Astrocyte (in vitro differentiated cells and primary cell): ENCODE data around the gene KRTAP10-2. TPM values are rescaled to one million over a fixed set of nuclear protein-coding genes. Genes with fewer than 3 reads are reported as not detected.
"Not testable (repeated sequence)": the region's sequence is repeated elsewhere in the genome, so short reads cannot be mapped to it uniquely, and the experiment has no call there.

ENCODE experiments used
- DNase-seq: peaks from one replicate; pipeline ENCODE4 v3.0.0-alpha.2; 2010; ENCODE audit warnings: low read depth
- FAIRE-seq: peaks from 2 replicates; lab custom pipeline; 2011; peaks lifted over from hg19 to GRCh38; lab: Jason Lieb, UNC
- H2AFZ ChIP-seq: 2 replicates; pipeline ENCODE4 v1.6.0; 2012; ENCODE audit warnings: low read depth, low read length, inconsistent platforms
- H3K27ac ChIP-seq: 2 replicates; pipeline ENCODE4 v1.5.1; 2011; ENCODE audit warnings: low read depth, low read length, inconsistent platforms
- H3K27me3 ChIP-seq: 2 replicates; pipeline ENCODE4 v1.6.0; 2011; ENCODE audit warnings: low read length, inconsistent platforms; ENCODE audit not compliant: insufficient read depth
- H3K36me3 ChIP-seq: 2 replicates; pipeline ENCODE4 v1.5.1; 2011; ENCODE audit warnings: low read length, inconsistent platforms; ENCODE audit not compliant: insufficient read depth
- H3K4me1 ChIP-seq: 2 replicates; pipeline ENCODE4 v1.5.1; 2011; ENCODE audit warnings: low read length, inconsistent platforms; ENCODE audit not compliant: insufficient read depth
- H3K4me2 ChIP-seq: 2 replicates; pipeline ENCODE4 v1.6.0; 2012; ENCODE audit warnings: low read length, inconsistent platforms
- H3K4me3 ChIP-seq: 2 replicates; pipeline ENCODE4 v1.5.1; 2011; ENCODE audit warnings: low read depth, mild to moderate bottlenecking, low read length, inconsistent platforms; ENCODE audit not compliant: insufficient read depth
- H3K79me2 ChIP-seq: 2 replicates; pipeline ENCODE4 v1.6.0; 2012; ENCODE audit warnings: mild to moderate bottlenecking, low read length, inconsistent platforms; ENCODE audit not compliant: insufficient read depth
- H3K9ac ChIP-seq: 2 replicates; pipeline ENCODE4 v1.6.0; 2012; ENCODE audit warnings: mild to moderate bottlenecking, low read length, inconsistent platforms
- H3K9me3 ChIP-seq: 2 replicates; pipeline ENCODE4 v1.5.1; 2012; ENCODE audit warnings: low read depth, mild to moderate bottlenecking, low read length, inconsistent platforms; ENCODE audit not compliant: insufficient read depth
- H4K20me1 ChIP-seq: 2 replicates; pipeline ENCODE4 v1.6.0; 2012; ENCODE audit warnings: low read length, inconsistent platforms; ENCODE audit not compliant: insufficient read depth
- H3K27ac Mint-ChIP-seq: one replicate; pipeline ENCODE4 v1.8.0; 2021; ENCODE audit warnings: mild to moderate bottlenecking, mixed read lengths; ENCODE audit not compliant: unreplicated experiment
- H3K27me3 Mint-ChIP-seq: one replicate; pipeline ENCODE4 v1.8.0; 2021; ENCODE audit warnings: low read depth, mixed read lengths; ENCODE audit not compliant: unreplicated experiment
- H3K36me3 Mint-ChIP-seq: one replicate; pipeline ENCODE4 v1.8.0; 2021; ENCODE audit warnings: low read depth, mixed read lengths; ENCODE audit not compliant: unreplicated experiment
- H3K4me1 Mint-ChIP-seq: one replicate; pipeline ENCODE4 v1.8.0; 2021; ENCODE audit warnings: low read depth, mixed read lengths; ENCODE audit not compliant: unreplicated experiment
- H3K4me3 Mint-ChIP-seq: one replicate; pipeline ENCODE4 v1.8.0; 2021; ENCODE audit warnings: mild to moderate bottlenecking, moderate library complexity, mixed read lengths; ENCODE audit not compliant: unreplicated experiment
- H3K9me3 Mint-ChIP-seq: one replicate; pipeline ENCODE4 v1.8.0; 2021; ENCODE audit warnings: mild to moderate bottlenecking, mixed read lengths; ENCODE audit not compliant: unreplicated experiment
- CTCF ChIP-seq: IDR thresholded peaks from 2 replicates; pipeline ENCODE4 v1.5.1; 2011; ENCODE audit warnings: low read depth, mild to moderate bottlenecking, inconsistent platforms, low read length, moderate library complexity; ENCODE audit not compliant: insufficient read depth
- EZH2 ChIP-seq: IDR thresholded peaks from 2 replicates; pipeline ENCODE4 v1.6.1; 2012; ENCODE audit warnings: mild to moderate bottlenecking, low read length, inconsistent platforms; ENCODE audit not compliant: insufficient read depth
- total RNA-seq: library from RNA; stranded (reverse); gene quantifications from 2 replicates; pipeline ENCODE4 v1.2.1, GENCODE V29; 2021

Gene KRTAP10-2
- total RNA-seq, 1 donor from 2014 or later: not detected

- Mint-ChIP-seq H3K36me3 (no peaks in the 10 kb centered on the region), H3K4me3 (no peak overlapping the region), H3K9me3 (peaks cover 10% of the 10 kb centered on the region), H3K4me1 (no peaks in the 10 kb centered on the region), H3K27ac (no peak overlapping the region), H3K27me3 (peaks cover 14% of the 10 kb centered on the region)
- no peak for FAIRE-seq
- TF ChIP-seq CTCF: no peak
- no peak for TF ChIP-seq EZH2
- no peaks in the 10 kb centered on the region for H3K36me3 ChIP-seq
- no peak overlapping the region for H3K4me2 ChIP-seq
- no peaks in the 10 kb centered on the region for H3K79me2 ChIP-seq
- H4K20me1 ChIP-seq: no peaks in the 10 kb centered on the region
- H3K4me1 ChIP-seq: no peaks in the 10 kb centered on the region
- H3K27me3 ChIP-seq: no peaks in the 10 kb centered on the region
- H2AFZ ChIP-seq: no peak overlapping the region
- H3K4me3 ChIP-seq: no peak overlapping the region
- H3K9ac ChIP-seq: no peak overlapping the region
- no peak for DNase-seq
- H3K27ac ChIP-seq: no peak overlapping the region
- no peaks in the 10 kb centered on the region for H3K9me3 ChIP-seq
Observed at GRCh38 chr21:44564886-44565598, 13.7 kb upstream of the KRTAP10-2 start.

DNA sequence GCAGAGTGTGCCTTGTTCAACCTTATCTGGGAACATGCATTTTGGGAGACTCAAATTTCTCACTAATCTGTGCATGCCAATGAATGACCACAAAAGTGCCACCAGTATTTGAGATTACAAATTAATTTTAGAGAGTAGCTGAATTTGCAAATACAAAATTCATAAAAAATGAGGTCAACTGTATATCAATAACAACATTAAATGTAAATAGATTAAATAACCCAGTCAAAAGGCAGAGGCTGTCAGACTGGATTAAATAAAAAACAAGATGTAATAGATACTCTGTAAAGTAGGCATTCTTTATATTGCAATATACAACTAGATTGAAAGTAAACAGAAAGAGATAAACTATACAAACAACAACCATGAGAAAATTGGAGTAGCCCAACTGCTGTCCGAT is 12.8 kb upstream of the KRTAP10-2 start:
- no peaks in the 10 kb centered on the region for H3K9me3 ChIP-seq
- H3K79me2 ChIP-seq: no peaks in the 10 kb centered on the region
- FAIRE-seq: no peak
- Mint-ChIP-seq H3K36me3 (no peaks in the 10 kb centered on the region), H3K27ac (no peak overlapping the region), H3K27me3 (peaks cover 14% of the 10 kb centered on the region), H3K4me1 (no peaks in the 10 kb centered on the region), H3K9me3 (peaks cover 8% of the 10 kb centered on the region), H3K4me3 (no peak overlapping the region)
- no peak overlapping the region for H3K4me3 ChIP-seq
- H3K4me1 ChIP-seq: no peaks in the 10 kb centered on the region
- no peak overlapping the region for H3K9ac ChIP-seq
- no peak for DNase-seq
- H3K27ac ChIP-seq: no peak overlapping the region
- no peaks in the 10 kb centered on the region for H3K27me3 ChIP-seq
- no peak overlapping the region for H3K4me2 ChIP-seq
- no peaks in the 10 kb centered on the region for H4K20me1 ChIP-seq
- no peak overlapping the region for H2AFZ ChIP-seq
- H3K36me3 ChIP-seq: no peaks in the 10 kb centered on the region
- TF ChIP-seq EZH2 (no peak), CTCF (no peak)

DNA sequence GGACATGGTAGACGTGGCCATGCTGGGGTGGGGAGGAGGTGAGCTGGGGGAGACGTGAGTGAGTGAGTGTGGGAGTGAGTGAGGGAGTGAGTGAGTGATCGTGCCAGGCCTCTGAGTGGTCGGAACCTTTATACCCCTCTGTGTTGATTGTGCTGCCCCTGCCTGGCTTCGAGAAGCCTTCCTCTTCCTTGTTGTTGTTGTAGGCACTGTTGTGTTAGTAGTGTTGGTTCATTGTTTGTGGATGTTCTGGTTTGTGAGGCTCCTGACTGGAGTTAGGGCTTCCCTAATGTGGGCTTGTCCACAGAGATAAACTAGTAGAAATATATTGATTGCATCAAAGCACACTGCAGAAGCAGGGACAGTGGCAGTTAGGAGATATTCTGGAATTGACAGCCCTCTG is 7.4 kb upstream of the KRTAP10-2 start, which contains the start of gene KRTAP10-3:
KRTAP10-3 (minus strand) TSS at position 101 of the 400 bp plus-strand sequence; CDS start at position 21, 80 bp downstream.
- Mint-ChIP-seq H3K27me3 (peaks cover 25% of the 10 kb centered on the region), H3K9me3 (peaks cover 8% of the 10 kb centered on the region), H3K27ac (no peak within 1 kb of the TSS), H3K4me3 (no peak within 1 kb of the TSS), H3K36me3 (no peaks in the 10 kb centered on the region), H3K4me1 (no peaks in the 10 kb centered on the region)
- no peak within 1 kb of the TSS for H3K4me3 ChIP-seq
- peaks cover 5% of the 10 kb centered on the region for H3K27me3 ChIP-seq
- no peaks in the 10 kb centered on the region for H4K20me1 ChIP-seq
- no peaks in the 10 kb centered on the region for H3K4me1 ChIP-seq
- no peaks in the 10 kb centered on the region for H3K36me3 ChIP-seq
- no peaks in the 10 kb centered on the region for H3K79me2 ChIP-seq
- no peak within 1 kb of the TSS for H3K4me2 ChIP-seq
- DNase-seq (no peak), FAIRE-seq (no peak)
- H2AFZ ChIP-seq: no peak within 1 kb of the TSS
- H3K9me3 ChIP-seq: no peaks in the 10 kb centered on the region
- H3K27ac ChIP-seq: no peak within 1 kb of the TSS
- TF ChIP-seq EZH2 (no peak), CTCF (no peak)
- no peak within 1 kb of the TSS for H3K9ac ChIP-seq

DNA sequence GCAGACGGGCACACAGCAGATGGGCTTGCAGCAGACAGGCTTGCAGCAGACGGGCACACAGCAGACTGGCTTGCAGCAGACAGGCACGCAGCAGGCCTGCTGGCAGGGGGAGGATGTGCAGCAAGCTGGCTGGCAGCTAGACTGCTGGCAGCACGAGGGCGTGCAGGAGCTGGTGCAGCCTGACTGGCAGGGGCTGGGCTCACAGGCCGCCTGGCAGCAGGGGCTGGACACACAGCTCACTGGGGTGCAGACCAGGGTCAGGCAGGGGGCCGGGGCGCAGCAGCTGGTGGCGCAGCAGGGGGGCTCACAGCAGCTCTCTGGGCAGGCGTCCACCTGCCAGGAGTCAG is 7.0 kb upstream of the KRTAP10-2 start:
- not testable (repeated sequence) for H3K36me3 Mint-ChIP-seq, H3K4me3 Mint-ChIP-seq, DNase-seq, H3K9me3 ChIP-seq, H2AFZ ChIP-seq, H3K36me3 ChIP-seq, H3K4me3 ChIP-seq, H3K4me1 ChIP-seq, H3K9me3 Mint-ChIP-seq, H3K27me3 ChIP-seq, H3K9ac ChIP-seq, H3K79me2 ChIP-seq, H4K20me1 ChIP-seq, FAIRE-seq, H3K27ac Mint-ChIP-seq, H3K27ac ChIP-seq, H3K4me2 ChIP-seq, H3K4me1 Mint-ChIP-seq
- peaks cover 25% of the 10 kb centered on the region for H3K27me3 Mint-ChIP-seq
